NCI-H446 treated with DMSO at 0.1 percent for 48 hours (cell line): ENCODE results near the gene TAF12.
"Not testable (repeated sequence)": the region's sequence is repeated elsewhere in the genome, so short reads cannot be mapped to it uniquely, and the experiment has no call there.

Source experiments
- DNase-seq: peaks from one replicate; lab custom pipeline; 2025; lab: John Stamatoyannopoulos, UW

Gene TAF12

GRCh38 chr1:28644494-28644893 is 1.6 kb upstream of the TAF12 start:
- no peak for DNase-seq

DNA sequence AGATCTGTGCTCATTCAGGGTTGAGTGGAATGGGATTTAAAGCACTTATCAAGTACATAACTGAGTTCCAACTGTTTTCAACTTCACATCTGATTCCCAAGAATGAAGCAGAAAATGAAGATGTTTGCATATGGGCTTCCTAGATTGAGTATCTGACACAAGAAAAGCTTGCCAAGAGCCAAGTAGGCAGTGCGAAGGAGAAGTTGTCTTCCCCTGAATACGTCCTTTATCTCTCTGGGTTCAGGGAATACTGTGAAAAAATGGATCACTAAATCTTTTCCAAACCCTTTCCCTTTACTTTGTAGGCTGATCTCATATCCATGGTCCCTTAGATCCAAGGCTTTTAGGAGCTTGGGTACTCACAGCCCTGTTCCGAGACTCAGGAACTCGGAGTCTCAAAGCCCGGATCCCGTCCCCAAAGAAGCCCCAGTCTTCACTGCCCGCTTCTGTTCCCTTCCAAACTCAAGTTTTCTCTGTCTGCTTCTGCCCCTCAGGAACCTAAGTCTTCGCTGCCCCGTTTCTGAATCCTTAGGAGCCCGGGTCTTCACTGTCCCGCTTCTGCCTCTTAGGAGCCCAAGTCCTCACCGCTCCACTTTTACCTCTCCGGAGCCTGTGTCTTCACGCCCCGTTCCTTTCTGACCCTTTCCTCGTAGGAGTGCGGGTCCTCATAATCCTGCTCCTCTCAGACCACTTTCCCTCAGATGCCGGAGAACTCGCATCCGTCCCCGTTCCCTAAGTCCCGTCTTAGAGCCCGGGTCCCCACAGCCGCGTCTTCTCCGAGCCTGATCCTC is 616 bp downstream of the TAF12 start:
- no peak for DNase-seq

DNA sequence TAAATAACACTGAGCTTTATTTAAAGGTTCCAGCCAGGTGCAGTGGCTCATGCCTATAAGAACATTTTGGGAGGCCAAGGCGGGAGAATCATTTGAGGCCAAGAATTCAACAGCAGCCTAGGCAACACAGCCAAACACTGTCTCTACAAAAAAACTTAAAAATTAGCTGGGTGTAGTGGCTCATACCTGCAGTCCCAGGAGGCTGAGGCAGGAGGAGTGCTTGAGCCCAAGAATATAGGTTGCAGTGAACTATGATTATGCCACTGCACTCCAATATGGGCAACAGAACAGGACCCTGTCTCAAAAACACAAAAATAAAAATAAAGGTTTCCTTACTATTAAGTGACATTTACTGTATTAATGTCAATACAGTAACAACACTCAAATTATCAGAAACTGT is 2.1 kb downstream of the TAF12 start:
- no peak for DNase-seq

- DNase-seq: no peak
These were observed 10.3 kb downstream of the TAF12 start for GRCh38 chr1:28632560-28632959.

- no peak for DNase-seq
These were observed 11.2 kb downstream of the TAF12 start for GRCh38 chr1:28631713-28632112.

GRCh38 chr1:28613175-28613574 is 29.7 kb downstream of the TAF12 start:
- no peak for DNase-seq

- DNase-seq: no peak
These were observed 36.1 kb downstream of the TAF12 start for GRCh38 chr1:28606771-28607170.

DNA sequence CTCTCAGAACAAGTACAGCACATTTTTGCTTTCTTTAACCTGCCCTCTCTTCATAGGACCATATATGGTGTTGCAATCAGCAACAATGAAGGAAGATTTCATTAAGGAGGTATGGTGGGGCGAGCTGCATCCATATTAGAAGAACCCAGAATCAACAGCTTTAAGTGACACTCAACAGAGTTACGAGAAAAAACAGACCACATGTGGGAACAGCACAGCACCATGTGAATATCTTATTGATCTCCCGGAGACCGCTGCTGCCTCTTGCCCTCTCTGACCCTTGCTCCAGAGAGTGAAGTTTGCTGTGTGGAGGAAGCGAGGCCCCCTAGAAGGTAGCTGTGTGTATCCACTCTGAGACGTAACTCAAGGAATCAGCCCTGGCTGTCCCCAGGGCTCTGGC is 37.9 kb downstream of the TAF12 start:
- no peak for DNase-seq

GRCh38 chr1:28604411-28604810 is 38.5 kb downstream of the TAF12 start:
- no peak for DNase-seq

DNA sequence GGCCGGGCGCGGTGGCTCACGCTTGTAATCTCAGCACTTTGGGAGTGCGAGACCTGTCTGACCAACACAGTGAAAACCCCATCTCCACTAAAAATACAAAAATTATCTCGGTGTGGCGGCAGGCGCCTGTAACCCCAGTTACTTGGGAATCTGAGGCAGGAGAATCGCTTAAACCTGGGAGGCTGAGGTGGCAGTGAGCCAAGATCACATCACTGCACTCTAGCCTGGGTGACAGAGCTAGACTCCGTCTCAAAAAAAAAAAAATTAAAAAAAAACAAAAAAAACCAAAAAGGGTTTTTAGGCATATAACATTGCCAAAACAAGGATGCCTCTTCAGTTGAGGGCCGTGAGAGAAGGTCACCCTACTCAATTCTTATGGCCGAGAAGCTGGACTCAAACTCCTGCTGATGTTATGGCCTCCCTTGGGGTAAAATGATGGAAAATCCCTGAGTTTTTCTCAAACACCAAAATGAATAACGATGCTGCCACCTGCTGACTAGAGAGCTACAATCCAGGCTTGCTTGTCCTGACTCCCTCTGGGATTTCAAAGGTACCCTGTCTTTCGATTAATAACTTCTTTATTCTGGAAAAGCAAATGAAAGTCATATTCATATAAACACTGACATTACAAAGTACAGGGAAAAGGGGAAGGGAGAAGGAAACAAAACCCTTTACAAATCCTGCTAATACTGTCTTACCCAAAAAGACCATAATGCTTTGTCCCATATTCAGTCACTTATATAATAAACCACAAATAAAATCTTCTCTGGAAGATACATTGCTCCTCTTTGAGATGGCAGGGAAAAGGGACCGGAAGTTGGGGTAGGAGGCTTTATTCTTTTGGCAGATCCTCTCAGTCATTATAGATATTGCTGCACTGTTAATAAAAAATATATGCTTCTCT is 40.1 kb downstream of the TAF12 start:
- DNase-seq: peak; percentile 58

- DNase-seq: no peak
These were observed 41.2 kb downstream of the TAF12 start for GRCh38 chr1:28601696-28602095.

DNA sequence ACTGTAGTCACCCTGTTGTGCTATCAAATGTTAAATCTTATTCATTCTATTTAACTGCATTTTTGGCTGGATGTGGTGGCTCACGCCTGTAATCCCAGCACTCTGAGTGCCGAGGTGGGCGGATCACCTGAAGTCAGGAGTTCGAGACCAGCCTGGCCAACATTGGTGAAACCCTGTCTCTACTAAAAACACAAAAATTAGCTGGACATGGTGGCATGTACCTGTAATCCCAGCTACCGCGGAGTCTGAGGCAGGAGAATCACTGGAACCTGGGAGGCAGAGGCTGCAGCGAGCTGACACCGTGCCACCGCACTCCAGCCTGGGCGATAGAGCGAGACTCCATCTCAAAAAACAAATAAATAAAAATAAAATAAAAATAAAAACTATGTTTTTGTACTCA is 46.6 kb downstream of the TAF12 start:
- DNase-seq: not testable (repeated sequence)

GRCh38 chr1:28595412-28596191 is 47.3 kb downstream of the TAF12 start:
- no peak for DNase-seq

- DNase-seq: peak; percentile 71
These were observed 48.0 kb downstream of the TAF12 start for GRCh38 chr1:28594686-28595411.

- not testable (repeated sequence) for DNase-seq
These were observed 48.9 kb downstream of the TAF12 start for GRCh38 chr1:28593988-28594356.

GRCh38 chr1:28592321-28593071 is 50.4 kb downstream of the TAF12 start:
- no peak for DNase-seq

DNA sequence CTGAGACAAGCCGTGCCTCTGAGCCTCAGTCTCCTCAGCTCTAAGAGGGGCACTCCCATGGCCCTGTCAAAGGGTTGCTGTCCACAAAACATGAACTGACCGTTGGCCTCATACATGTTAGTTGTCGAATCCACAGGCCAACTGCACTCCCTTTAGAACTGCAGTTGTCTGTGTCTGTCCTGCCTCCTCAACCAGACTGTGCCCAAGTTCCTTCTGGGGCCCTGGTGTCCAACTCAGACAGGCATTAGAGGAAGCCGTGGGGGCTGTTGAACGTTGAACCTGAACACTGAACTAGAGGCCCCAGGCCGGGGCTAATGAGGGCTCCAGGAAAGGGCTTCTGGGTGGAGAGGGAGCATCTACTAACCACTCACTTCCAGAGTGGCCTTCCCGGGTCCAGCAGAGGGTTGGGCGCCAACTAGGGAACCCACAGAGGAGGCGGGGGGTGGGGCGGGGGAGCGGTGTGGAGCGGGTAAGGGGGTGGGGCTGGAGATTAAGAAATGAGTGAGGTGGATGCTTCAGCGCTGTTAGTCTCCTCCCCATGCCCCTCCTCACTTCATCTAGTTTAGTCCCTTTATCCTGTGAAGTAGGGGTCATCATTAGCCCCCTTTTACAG is 51.1 kb downstream of the TAF12 start, which contains the start of gene RAB42:
Gene RAB42, plus strand, starts transcription at position 558 of the 613 bp plus-strand sequence. CDS start 247 bp downstream, outside the sequence.
- no peak for DNase-seq

GRCh38 chr1:28586585-28587391 is 56.1 kb downstream of the TAF12 start:
- DNase-seq: not testable (repeated sequence)

GRCh38 chr1:28582248-28582615 is 60.6 kb downstream of the TAF12 start:
- DNase-seq: no peak
